ENCODE results near the gene FOXN1.

FOXN1 gene

GRCh38 chr17:28544402-28545140 lies 38.4 kb downstream of the FOXN1 start:
- in situ Hi-C loops (cut with HindIII; ENCODE audit: low sequenced_read_pairs) = loop anchor here (5.0 kb wide), 2 partner anchors 47 to 48 kb away; no protein-coding TSS in a partner anchor

GRCh38 chr17:28545141-28545503 lies 39.0 kb downstream of the FOXN1 start:
- in situ Hi-C loops (cut with HindIII; ENCODE audit: low sequenced_read_pairs) = loop anchor here (5.0 kb wide), 2 partner anchors 47 to 48 kb away; no protein-coding TSS in a partner anchor

GRCh38 chr17:28545787-28546415 lies 39.8 kb downstream of the FOXN1 start:
- in situ Hi-C loops (cut with HindIII; ENCODE audit: low sequenced_read_pairs) = loop anchor here (5.0 kb wide), 2 partner anchors 46 to 49 kb away; no protein-coding TSS in a partner anchor

DNA sequence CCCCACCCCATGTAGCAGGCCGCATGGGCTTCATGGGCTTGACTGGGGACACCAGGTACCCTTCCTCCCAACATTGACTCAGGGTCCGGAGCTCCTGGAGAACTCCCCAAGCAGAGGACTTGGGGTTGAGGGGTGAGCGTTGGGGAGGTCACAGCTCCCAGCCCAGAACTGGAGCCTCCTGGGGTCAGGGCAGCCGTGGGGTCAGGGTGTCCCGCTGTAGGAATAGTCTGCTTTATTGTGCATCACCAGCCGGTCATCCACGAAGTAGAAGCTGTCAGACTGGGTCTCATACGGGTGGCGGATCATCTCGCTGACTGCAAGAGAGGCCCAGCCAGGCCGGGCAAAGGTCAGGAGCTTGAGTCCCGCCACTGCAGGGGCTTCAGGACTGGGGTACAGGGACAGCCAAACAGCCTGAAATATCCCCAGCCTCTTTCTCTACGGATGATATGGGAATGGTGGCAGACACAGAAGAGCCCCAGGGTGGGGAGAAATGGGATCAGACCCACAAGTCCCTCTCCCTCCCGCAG lies 41.0 kb downstream of the FOXN1 start:
- in situ Hi-C loops (cut with HindIII; ENCODE audit: low sequenced_read_pairs) = loop anchor here (5.0 kb wide), 2 partner anchors 45 to 50 kb away; no protein-coding TSS in a partner anchor

GRCh38 chr17:28547623-28548416 lies 41.7 kb downstream of the FOXN1 start:
- in situ Hi-C loops (cut with HindIII; ENCODE audit: low sequenced_read_pairs) = loop anchor here (5.0 kb wide), 2 partner anchors 44 to 51 kb away; no protein-coding TSS in a partner anchor

DNA sequence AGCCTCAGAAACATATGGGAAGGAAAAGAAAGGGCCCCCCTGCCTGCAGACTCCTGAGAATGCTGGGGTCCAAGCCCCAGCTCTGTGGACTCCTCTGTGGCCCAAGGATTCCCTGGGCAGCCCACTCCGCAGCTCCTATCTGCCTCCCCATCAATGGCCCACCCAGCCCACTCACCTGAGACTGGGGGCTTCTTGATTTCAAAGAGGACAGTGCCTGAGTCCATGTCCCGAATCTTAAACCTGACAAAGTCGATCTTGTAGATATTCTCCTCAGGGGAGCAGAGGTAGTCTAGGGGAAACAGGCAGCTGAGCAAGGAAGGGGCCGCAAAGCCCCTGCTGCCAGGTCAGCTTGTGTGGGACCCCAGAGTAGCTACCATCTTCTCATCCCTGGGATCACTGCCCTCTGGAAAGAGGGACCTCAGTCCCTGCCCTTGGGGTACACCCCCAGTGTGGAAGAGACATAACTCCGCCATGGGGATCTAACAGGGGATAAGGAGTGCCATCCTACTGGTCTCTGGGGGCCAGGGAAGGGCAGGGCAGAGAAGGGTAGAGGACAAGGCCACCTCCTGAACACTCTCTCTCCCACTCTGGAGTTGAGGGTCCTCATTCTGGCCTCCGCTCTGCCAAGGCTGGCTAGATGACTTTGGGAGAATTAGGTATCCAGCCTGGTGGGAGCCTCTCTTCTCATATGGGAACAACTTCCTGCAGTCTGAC lies 42.4 kb downstream of the FOXN1 start:
- in situ Hi-C loops (cut with HindIII; ENCODE audit: low sequenced_read_pairs) = loop anchor here (5.0 kb wide), 2 partner anchors 44 to 51 kb away; no protein-coding TSS in a partner anchor

GRCh38 chr17:28549236-28550132 lies 43.3 kb downstream of the FOXN1 start:
- in situ Hi-C loops (cut with HindIII; ENCODE audit: low sequenced_read_pairs) = loop anchor here (5.0 kb wide), 2 partner anchors 43 to 52 kb away; no protein-coding TSS in a partner anchor

DNA sequence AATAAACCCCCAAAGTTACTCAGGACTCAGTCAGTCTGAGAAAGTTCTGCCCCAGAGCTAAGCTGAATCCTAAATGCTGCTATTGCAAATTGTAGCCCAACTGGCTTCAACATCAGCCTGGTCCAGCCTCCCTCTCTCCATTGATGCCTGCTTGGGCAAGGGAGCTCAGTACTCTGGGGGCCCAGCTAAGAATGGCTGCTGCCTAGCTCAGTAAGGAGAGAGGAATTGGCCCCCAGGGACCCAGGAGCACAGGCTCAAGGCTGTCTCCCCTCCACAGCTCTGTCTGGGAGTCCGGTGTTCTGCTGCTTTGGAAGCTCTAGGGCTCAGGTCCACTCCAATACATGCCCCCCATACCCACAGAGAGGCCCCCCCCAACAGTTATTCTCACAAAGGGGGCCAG lies 44.7 kb downstream of the FOXN1 start:
- in situ Hi-C loops (cut with HindIII; ENCODE audit: low sequenced_read_pairs) = no loop called here

DNA sequence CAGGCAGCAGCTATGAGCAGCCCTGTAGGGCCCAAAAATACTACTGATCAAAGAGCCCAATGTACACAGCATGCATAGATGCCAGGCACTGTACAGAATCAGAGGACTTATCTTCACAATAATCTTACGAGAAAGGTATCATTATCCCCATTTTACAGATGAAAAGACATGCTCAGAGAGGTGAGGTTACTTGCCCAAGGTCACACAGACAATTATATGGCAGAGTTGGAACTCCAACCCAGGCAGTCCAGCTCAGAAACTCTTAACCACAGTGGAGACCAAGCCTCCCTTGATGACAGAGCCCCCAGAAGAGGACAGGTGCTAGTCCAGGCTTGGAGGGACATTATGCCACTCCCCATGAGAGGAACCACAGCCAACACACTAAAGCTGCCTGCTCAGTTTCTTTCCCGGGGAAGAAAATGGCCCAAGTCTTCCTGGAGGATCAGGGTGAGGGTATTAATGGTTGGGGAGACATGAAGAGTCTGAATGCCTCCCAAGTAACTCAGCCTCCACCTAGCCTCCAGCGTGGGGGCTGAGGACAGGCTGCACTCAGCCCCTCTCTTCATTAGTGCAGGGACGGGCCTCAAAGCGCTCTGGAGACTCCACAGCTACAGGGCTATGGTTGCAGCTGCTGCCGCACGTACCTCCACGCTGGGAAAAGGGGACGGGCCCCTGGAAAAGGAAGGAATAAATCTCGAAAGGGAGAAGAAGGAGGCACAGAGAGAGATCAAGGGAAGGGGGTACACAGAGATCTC lies 45.5 kb downstream of the FOXN1 start:
- in situ Hi-C loops (cut with HindIII; ENCODE audit: low sequenced_read_pairs) = no loop called here

- in situ Hi-C loops (cut with HindIII; ENCODE audit: low sequenced_read_pairs) = no loop called here
These were observed 46.2 kb downstream of the FOXN1 start, which contains the start of gene UNC119 for GRCh38 chr17:28552176-28552999. UNC119 (minus strand) TSS chr17:28552624; CDS start chr17:28552557, 67 bp downstream.

DNA sequence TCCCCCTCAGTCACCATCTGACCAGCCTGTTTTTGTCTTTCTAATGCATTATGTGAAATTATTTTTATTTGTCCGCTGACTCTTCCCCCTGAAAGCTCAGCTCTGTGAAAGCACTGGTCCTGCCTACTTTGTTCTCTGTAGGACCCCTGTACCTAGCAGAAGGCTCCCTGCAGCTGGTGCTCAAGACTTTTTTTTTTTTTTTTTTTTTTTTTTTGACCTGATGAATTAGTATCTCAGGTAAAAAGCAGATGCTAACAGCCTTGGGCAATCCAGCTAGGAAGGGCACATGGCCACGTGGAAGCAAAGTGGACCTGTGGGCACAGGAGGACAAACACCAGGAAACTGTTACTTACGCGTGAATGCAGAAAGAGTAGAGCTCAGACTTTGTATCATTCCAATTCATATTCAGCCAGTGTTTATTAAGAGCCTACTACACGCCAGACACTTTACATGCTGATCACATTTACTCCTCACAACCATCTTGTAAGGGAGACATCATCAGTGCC lies 46.9 kb downstream of the FOXN1 start:
- in situ Hi-C loops (cut with HindIII; ENCODE audit: low sequenced_read_pairs) = no loop called here

- in situ Hi-C loops (cut with HindIII; ENCODE audit: low sequenced_read_pairs) = no loop called here
These were observed 48.4 kb downstream of the FOXN1 start for GRCh38 chr17:28554565-28554964.

DNA sequence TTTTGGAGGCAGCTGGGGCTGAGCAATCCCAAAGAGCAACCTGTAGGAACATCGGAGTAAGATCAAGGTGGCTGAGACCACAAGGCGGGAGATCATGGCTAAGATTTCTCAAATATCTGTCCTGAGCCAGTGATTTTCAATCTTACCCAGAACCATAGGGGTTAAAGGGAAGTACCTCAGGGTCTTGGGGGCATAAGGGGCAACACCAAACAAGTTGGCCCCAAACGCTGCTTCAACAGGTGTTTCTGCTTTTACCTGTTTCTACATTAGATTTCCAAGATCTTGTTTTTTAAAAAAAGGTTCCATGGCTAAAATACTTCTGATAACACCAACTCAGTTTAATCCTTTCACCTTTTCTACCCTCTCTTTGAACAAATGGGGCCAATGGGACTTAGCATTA lies 48.9 kb downstream of the FOXN1 start:
- in situ Hi-C loops (cut with HindIII; ENCODE audit: low sequenced_read_pairs) = no loop called here

GRCh38 chr17:28563475-28563874 lies 57.3 kb downstream of the FOXN1 start:
- in situ Hi-C loops (cut with HindIII; ENCODE audit: low sequenced_read_pairs) = no loop called here

DNA sequence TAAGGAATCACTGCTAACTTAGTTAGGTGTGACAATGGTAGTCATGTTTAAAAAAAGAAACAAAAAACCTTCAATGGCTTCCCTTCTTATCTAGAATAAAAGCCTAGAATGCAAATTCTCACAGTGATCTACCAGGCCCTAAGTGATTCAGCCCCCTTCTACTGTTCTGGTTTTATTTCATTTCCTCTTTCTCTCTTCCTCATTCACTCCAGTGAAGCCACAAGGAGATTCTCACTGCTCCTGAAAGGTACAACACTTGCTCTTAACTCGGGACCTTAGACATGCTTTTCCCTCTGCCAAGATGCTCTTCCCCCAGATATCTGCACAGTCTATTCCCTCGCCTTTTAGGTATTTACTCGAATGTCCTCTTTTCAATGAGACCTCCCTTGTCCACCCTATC lies 61.5 kb downstream of the FOXN1 start:
- in situ Hi-C loops (cut with HindIII; ENCODE audit: low sequenced_read_pairs) = no loop called here

DNA sequence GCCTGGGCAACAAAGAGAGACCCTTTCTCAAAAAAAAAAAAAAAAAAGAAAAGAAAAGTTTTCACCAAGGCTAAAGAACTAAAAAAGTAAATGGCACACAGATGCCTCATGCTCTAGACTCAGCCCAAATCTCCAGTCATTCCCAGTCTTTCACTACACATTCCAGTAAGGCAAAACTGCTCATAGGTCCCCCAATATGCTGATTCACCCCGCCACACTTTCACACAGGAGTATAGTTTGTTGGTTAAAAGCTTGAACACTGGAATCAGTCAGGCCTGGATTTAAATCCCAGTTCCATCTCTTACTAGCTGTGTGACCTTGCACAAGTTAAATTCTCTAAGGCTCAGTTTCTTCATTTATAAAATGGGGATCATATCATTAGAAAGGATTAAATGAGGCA lies 63.3 kb downstream of the FOXN1 start:
- in situ Hi-C loops (cut with HindIII; ENCODE audit: low sequenced_read_pairs) = no loop called here

GRCh38 chr17:28570716-28571360 lies 64.7 kb downstream of the FOXN1 start:
- in situ Hi-C loops (cut with HindIII; ENCODE audit: low sequenced_read_pairs) = no loop called here

All from DLD1 (cell line).